Gastrocnemius medialis (tissue), 4 donors: ENCODE measurements around the gene TAMALIN. TPM values are rescaled to one million over a fixed set of nuclear protein-coding genes. Genes with fewer than 3 reads are reported as not detected.
"Not testable (repeated sequence)": the region's sequence is repeated elsewhere in the genome, so short reads cannot be mapped to it uniquely, and the experiment has no call there.

Experiments used
- ATAC-seq, 2 donors: fragments of 150-250 bp; one replicate each; pipeline ENCODE4 v1.9.1; 2016
- DNase-seq, 2 donors: peaks; one replicate each; pipeline ENCODE4 v3.0.0-alpha.2; 2019
- H3K27ac ChIP-seq, 4 donors: fragments of 200-600 bp; sonication (generic); 1 replicate in 1 of 4; 2 replicates in 3 of 4; pipeline ENCODE4 v1.5.1; 2016 to 2018; ENCODE audit warnings: mild to moderate bottlenecking in 2 of 4, moderate library complexity in 1 of 4
- H3K27me3 ChIP-seq, 3 donors: fragments of 200-600 bp; sonication (generic) in 2 of 3; 1 replicate in 1 of 3; 2 replicates in 2 of 3; pipeline versions ENCODE4 v1.5.1 to v1.6.0; 2016 to 2019; ENCODE audit warnings: mild to moderate bottlenecking in 1 of 3, moderate library complexity in 1 of 3
- H3K36me3 ChIP-seq, 2 donors: fragments of 200-600 bp; sonication (generic) in 1 of 2; one replicate each; pipeline ENCODE4 v1.5.1; 2017 to 2018
- H3K4me1 ChIP-seq, 2 donors: fragments of 200-600 bp; sonication (generic) in 1 of 2; one replicate each; pipeline ENCODE4 v1.5.1; 2016 to 2017; ENCODE audit warnings: mild to moderate bottlenecking in 2 of 2
- H3K4me3 ChIP-seq, 4 donors: fragments of 200-600 bp; sonication (generic) in 3 of 4; 1 replicate in 1 of 4; 2 replicates in 3 of 4; pipeline ENCODE4 v1.5.1; 2016 to 2019; ENCODE audit warnings: mild to moderate bottlenecking in 2 of 4
- H3K9me3 ChIP-seq, 3 donors: fragments of 200-600 bp; sonication (generic) in 2 of 3; 1 replicate in 1 of 3; 2 replicates in 2 of 3; pipeline ENCODE4 v1.5.1; 2016 to 2019
- CTCF ChIP-seq, 5 experiments: fragments of 450-650 bp in 3 of 5; fragments of 200-600 bp in 2 of 5; sonication (generic) in 2 of 5; IDR thresholded peaks in 4 of 5; conservative IDR thresholded peaks in 1 of 5; 1 replicate in 4 of 5; 2 replicates in 1 of 5; pipeline ENCODE4 v1.5.1; 2016 to 2019; ENCODE audit warnings: antibody characterized with exemption in 5 of 5, mild to moderate bottlenecking in 3 of 5, moderate library complexity in 3 of 5
- POLR2A ChIP-seq, 2 donors: fragments of 450-650 bp; IDR thresholded peaks; one replicate each; pipeline ENCODE4 v1.6.1; 2017; ENCODE audit warnings: antibody characterized with exemption in 2 of 2, mild to moderate bottlenecking in 2 of 2, moderate library complexity in 2 of 2
- in situ Hi-C, 4 donors: fragments of 200-750 bp; cut with MboI; loops; one replicate each; pipeline versions ENCODE4 v1.15.0 to v1.8.0; 2017; ENCODE audit warnings: low sequenced_read_pairs in 4 of 4
- intact Hi-C: fragments of 100-400 bp; cut with DNase I; formaldehyde crosslinking; loops from one replicate; pipeline ENCODE4 v1.15.1; 2023; ENCODE audit warnings: low total_unique reads
- total RNA-seq, 4 donors: library from RNA; depleted of rRNA; stranded (reverse); fragments of >200 nt; gene quantifications; one replicate each; pipeline versions ENCODE4 v1.1.0 to v1.2.3, GENCODE V29; 2016

TAMALIN gene
- total RNA-seq, 4 donors from 2014 or later = 9.3 to 14.9 (median 11.8) TPM

- Histone ChIP-seq H3K4me3 (no peak overlapping the region), H3K9me3 (no peaks in the 10 kb centered on the region), H3K4me1 (peaks cover 32 to 35% of the 10 kb centered on the region in 2 donors), H3K27me3 (no peaks in the 10 kb centered on the region), H3K27ac (no peak overlapping the region), H3K36me3 (peaks cover 0 to 34% of the 10 kb centered on the region in 2 donors)
- intact Hi-C loops = no loop called here
- no peak for TF ChIP-seq POLR2A (IDR thresholded peaks at IDR 0.05)
- no peak for TF ChIP-seq CTCF (IDR thresholded peaks at IDR 0.05 in 4 of 5, conservative IDR thresholded peaks at IDR 0.05 in 1 of 5)
- no peak for ATAC-seq
- no peak for DNase-seq
- in situ Hi-C loops = loop anchor here (5.0 to 10.0 kb wide), 3 partner anchors 52 to 84 kb away; no protein-coding TSS in a partner anchor
Observed at GRCh38 chr12:51976376-51977160, 30.2 kb upstream of the TAMALIN start.

- Histone ChIP-seq H3K4me3 (no peak overlapping the region), H3K9me3 (no peaks in the 10 kb centered on the region), H3K27ac (no peak overlapping the region), H3K4me1 (peaks cover 25 to 28% of the 10 kb centered on the region in 2 donors), H3K27me3 (no peaks in the 10 kb centered on the region), H3K36me3 (peaks cover 0 to 42% of the 10 kb centered on the region in 2 donors)
- intact Hi-C loops (no loop called here), in situ Hi-C loops (loop anchor here (5.0 to 10.0 kb wide), 3 partner anchors 53 to 85 kb away; no protein-coding TSS in a partner anchor)
- DNase-seq (no peak), ATAC-seq (no peak)
- TF ChIP-seq CTCF (IDR thresholded peaks at IDR 0.05 in 4 of 5, conservative IDR thresholded peaks at IDR 0.05 in 1 of 5) (no peak), POLR2A (IDR thresholded peaks at IDR 0.05) (no peak)
Observed at GRCh38 chr12:51977320-51977753, 29.4 kb upstream of the TAMALIN start.

- H3K4me3 ChIP-seq, ATAC-seq, DNase-seq, intact Hi-C loops, H3K9me3 ChIP-seq, H3K4me1 ChIP-seq, H3K27ac ChIP-seq, H3K27me3 ChIP-seq: not testable (repeated sequence)
- in situ Hi-C loops = loop anchor here (5.0 to 10.0 kb wide), 3 partner anchors 55 to 87 kb away; no protein-coding TSS in a partner anchor
- peaks cover 0 to 60% of the 10 kb centered on the region in 2 donors for H3K36me3 ChIP-seq
Observed at GRCh38 chr12:51979306-51979705, 27.4 kb upstream of the TAMALIN start.

- Histone ChIP-seq H3K36me3 (peaks cover 0 to 66% of the 10 kb centered on the region in 2 donors), H3K27ac (no peak overlapping the region), H3K4me1 (no peaks in the 10 kb centered on the region), H3K9me3 (no peaks in the 10 kb centered on the region), H3K4me3 (no peak overlapping the region), H3K27me3 (no peaks in the 10 kb centered on the region)
- peak; percentile 89 to 93 for ATAC-seq
- TF ChIP-seq POLR2A (IDR thresholded peaks at IDR 0.05) (no peak), CTCF (IDR thresholded peaks at IDR 0.05 in 4 of 5, conservative IDR thresholded peaks at IDR 0.05 in 1 of 5) (peak; percentile 90 to 99 (median 92))
- in situ Hi-C loops = no loop called here
- intact Hi-C loops = loop anchor here (1.0 to 10.0 kb wide), 3 partner anchors 55 to 565 kb away; no protein-coding TSS in a partner anchor
- DNase-seq = peak; percentile 49 to 52
Observed at GRCh38 chr12:51980051-51980808, 26.5 kb upstream of the TAMALIN start.

- no peak overlapping the region for H3K4me3 ChIP-seq
- H3K4me1 ChIP-seq = no peaks in the 10 kb centered on the region
- H3K36me3 ChIP-seq = peaks cover 0 to 66% of the 10 kb centered on the region in 2 donors
- H3K27me3 ChIP-seq = no peaks in the 10 kb centered on the region
- DNase-seq = no peak
- ATAC-seq = no peak
- no peaks in the 10 kb centered on the region for H3K9me3 ChIP-seq
- intact Hi-C loops (loop anchor here (1.0 to 10.0 kb wide), 3 partner anchors 56 to 566 kb away; no protein-coding TSS in a partner anchor), in situ Hi-C loops (no loop called here)
- no peak for TF ChIP-seq CTCF (IDR thresholded peaks at IDR 0.05 in 4 of 5, conservative IDR thresholded peaks at IDR 0.05 in 1 of 5)
- no peak for TF ChIP-seq POLR2A (IDR thresholded peaks at IDR 0.05)
- H3K27ac ChIP-seq = no peak overlapping the region
Observed at GRCh38 chr12:51980809-51981127, 26.0 kb upstream of the TAMALIN start.
